Cerebellar cortex (tissue), 1 donor: ENCODE measurements around the gene NECTIN1.
"Not testable (repeated sequence)": the region's sequence is repeated elsewhere in the genome, so short reads cannot be mapped to it uniquely, and the experiment has no call there.

Experiments
- DNase-seq: peaks from one replicate; pipeline ENCODE4 v3.0.0-alpha.2; 2015; ENCODE audit warnings: low spot score

NECTIN1 gene

GRCh38 chr11:119616586-119617339 is 112.2 kb downstream of the NECTIN1 start:
- no peak for DNase-seq

- DNase-seq = no peak
These were observed 113.2 kb downstream of the NECTIN1 start for GRCh38 chr11:119615882-119616196.

- DNase-seq = no peak
These were observed 113.8 kb downstream of the NECTIN1 start for GRCh38 chr11:119615003-119615881.

GRCh38 chr11:119614222-119615002 is 114.6 kb downstream of the NECTIN1 start:
- DNase-seq = no peak

- DNase-seq = no peak
These were observed 116.2 kb downstream of the NECTIN1 start for GRCh38 chr11:119612814-119613213.

GRCh38 chr11:119610836-119611426 is 118.1 kb downstream of the NECTIN1 start:
- no peak for DNase-seq

GRCh38 chr11:119608781-119609180 is 120.2 kb downstream of the NECTIN1 start:
- DNase-seq = no peak

- no peak for DNase-seq
These were observed 120.8 kb downstream of the NECTIN1 start for GRCh38 chr11:119608201-119608600.

GRCh38 chr11:119607726-119608125 is 121.3 kb downstream of the NECTIN1 start:
- DNase-seq = no peak

- no peak for DNase-seq
These were observed 123.8 kb downstream of the NECTIN1 start for GRCh38 chr11:119605137-119605665.

- DNase-seq = no peak
These were observed 126.1 kb downstream of the NECTIN1 start for GRCh38 chr11:119602745-119603373.

GRCh38 chr11:119599864-119600541 is 129.0 kb downstream of the NECTIN1 start:
- no peak for DNase-seq

GRCh38 chr11:119595941-119596340 is 133.1 kb downstream of the NECTIN1 start:
- not testable (repeated sequence) for DNase-seq

GRCh38 chr11:119594639-119595249 is 134.3 kb downstream of the NECTIN1 start:
- DNase-seq = no peak

GRCh38 chr11:119593346-119593745 is 135.7 kb downstream of the NECTIN1 start:
- no peak for DNase-seq

GRCh38 chr11:119592642-119593041 is 136.4 kb downstream of the NECTIN1 start:
- DNase-seq = no peak

GRCh38 chr11:119591836-119592310 is 137.1 kb downstream of the NECTIN1 start:
- no peak for DNase-seq

GRCh38 chr11:119590651-119591351 is 138.2 kb downstream of the NECTIN1 start:
- DNase-seq = no peak

GRCh38 chr11:119589001-119589400 is 140.0 kb downstream of the NECTIN1 start:
- DNase-seq = no peak
